ENCODE results near the gene GPRIN1.
"Not testable (repeated sequence)": the region's sequence is repeated elsewhere in the genome, so short reads cannot be mapped to it uniquely, and the experiment has no call there.

The GPRIN1 gene

DNA sequence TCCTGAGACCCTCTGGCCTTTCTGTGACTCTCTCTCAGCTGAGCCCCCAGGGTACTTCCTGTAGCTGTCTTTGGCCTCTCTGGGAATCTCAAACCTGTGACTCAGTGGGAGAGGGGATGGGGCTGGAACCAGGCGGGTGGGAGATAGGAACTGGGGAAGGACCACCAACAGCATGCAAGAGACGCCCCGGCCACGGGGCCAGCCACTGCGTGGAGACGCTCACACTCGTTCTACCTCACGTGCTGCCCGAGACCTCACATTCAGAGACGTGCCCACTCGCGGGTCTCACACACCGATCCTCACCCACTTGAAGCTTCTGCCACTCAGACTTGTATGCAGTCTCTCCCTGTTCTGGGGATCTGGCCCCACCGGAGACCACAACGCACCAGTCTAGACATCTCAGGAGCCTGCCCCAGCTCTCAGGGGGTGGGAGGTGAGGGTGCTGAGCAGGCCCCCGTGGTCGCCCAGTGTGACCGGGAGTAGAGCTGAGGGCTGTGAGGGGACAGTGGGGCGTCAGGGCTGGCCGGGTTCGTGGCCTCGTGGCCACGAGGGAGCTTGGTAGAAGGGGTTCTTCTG lies 13.8 kb downstream of the GPRIN1 start:
- DNase-seq = no peak

DNA sequence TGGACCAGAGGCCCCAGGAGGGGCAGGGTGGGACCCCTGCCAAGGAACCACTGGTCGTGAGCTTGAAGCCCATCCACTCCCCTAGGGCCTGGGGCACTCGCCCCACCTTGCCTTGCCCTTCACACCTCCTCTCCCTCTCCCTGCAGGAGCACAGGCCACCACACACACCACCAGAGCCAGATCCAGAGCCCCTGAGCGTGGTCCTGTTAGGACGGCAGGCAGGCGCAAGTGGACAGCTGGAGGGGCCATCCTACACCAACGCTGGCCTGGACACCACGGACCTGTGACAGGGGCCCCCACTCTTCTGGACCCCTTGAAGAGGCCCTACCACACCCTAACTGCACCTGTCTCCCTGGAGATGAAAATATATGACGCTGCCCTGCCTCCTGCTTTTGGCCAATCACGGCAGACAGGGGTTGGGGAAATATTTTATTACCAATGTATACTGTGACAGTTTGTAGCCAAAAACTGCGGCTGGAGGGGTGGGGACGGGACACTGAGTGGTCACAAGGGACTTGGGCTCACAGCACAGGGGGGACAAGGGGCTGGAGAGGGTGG lies 14.5 kb downstream of the GPRIN1 start:
- no peak for DNase-seq

DNA sequence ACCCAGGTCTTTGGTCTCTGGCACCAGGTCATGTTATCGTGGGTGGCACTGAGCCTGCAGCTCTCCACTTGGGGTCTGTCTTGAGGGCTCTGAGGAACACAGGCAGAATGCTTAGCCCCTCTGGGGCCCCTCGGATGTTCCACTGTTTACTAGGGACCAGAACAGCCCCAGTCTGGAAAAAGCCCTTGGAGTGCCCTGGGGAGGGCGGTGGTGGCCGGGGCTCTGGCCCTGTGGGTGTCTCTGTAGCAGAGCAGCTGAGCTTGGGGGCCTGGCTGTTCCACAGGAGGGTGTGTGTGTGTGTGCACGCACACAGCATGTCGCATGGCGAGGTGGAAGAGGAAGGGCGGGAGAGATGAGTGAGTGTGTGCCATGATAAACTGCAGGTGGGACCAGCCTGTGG lies 15.4 kb downstream of the GPRIN1 start:
- no peak for DNase-seq

DNA sequence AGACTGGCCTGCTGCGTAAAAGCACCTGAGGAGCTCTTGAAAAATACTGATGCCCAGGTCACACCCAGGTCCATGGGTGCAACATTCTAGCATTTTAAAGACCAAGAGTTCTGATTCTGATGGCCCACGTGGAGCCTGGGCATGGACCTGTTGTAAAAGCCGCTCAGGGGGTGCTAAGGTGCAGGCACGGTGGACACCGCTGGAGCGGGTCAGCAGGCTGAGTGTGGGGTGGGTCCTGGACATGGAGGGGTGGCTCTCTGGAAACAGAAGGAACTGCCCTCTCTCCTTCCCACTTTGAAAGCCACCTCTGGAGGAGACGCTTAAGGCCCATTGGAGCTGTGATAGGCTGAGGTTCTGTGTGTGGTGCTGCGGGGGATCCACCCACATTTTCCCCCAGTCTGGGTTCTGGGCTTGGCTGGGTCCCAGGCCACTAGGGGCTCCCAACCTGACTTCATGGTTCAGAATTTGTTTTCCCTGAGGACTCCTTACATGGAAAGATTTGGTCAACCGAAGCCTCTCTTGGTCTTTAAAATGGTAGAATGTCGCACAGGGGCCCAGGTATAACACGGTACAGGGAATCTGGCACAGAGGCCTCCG lies 16.6 kb downstream of the GPRIN1 start:
- no peak for DNase-seq

DNA sequence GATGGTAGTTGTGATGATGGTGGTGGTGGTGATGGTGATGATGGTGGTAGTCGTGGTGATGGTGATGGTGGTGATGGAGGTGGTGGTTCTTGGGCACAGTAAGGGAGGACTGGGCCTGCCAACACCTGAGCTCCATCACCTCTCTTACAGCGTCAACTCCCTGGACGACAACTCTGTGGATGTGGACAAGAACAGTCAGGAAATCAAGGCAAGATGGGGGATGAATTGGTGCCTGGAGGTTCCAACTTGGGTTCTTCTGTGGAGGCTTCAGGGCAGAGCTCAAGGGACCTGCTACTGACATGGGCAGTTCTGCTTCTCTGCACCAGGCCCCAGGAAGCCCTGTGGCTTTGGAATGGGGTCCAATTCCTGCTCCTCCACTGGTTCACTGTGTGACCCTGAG lies 17.4 kb downstream of the GPRIN1 start:
- DNase-seq = no peak

DNA sequence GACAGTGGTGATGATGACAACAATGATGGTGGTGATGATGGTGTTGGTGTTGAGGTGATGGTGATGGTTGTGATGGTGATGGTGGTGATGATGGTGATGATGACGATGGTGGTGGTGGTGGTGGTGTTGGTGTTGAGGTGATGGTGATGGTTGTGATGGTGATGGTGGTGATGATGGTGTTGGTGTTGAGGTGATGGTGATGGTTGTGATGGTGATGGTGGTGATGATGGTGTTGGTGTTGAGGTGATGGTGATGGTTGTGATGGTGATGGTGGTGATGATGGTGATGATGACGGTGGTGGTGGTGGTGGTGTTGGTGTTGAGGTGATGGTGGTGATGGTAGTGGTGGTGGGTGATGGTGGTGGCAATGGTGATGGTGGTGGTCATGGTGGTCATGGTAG lies 18.3 kb downstream of the GPRIN1 start:
- not testable (repeated sequence) for DNase-seq

DNA sequence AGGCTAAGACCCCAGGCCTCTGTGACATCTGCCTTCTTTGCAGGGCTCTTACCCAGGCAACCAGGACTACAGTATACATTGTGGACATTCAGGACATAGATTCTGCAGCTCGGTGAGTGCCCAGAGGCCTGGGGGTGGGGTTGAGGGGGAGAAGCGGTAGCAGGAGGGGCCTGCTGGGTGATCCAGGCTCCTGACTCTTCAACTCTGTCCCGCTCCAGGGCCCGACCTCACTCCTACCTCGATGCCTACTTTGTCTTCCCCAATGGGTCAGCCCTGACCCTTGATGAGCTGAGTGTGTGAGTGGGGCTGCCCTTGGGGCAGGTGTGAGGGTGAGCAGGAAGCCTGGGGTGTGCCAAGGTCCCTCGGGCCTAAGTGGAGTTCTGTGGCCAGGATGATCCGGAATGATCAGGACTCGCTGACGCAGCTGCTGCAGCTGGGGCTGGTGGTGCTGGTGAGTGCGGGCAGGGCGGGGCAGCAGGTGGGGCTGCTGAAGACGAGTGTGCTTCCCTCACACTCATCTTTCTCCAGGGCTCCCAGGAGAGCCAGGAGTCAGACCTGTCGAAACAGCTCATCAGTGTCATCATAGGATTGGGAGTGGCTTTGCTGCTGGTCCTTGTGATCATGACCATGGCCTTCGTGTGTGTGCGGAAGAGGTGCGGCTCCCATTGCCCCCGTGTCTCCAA lies 19.8 kb downstream of the GPRIN1 start:
- DNase-seq = no peak

DNA sequence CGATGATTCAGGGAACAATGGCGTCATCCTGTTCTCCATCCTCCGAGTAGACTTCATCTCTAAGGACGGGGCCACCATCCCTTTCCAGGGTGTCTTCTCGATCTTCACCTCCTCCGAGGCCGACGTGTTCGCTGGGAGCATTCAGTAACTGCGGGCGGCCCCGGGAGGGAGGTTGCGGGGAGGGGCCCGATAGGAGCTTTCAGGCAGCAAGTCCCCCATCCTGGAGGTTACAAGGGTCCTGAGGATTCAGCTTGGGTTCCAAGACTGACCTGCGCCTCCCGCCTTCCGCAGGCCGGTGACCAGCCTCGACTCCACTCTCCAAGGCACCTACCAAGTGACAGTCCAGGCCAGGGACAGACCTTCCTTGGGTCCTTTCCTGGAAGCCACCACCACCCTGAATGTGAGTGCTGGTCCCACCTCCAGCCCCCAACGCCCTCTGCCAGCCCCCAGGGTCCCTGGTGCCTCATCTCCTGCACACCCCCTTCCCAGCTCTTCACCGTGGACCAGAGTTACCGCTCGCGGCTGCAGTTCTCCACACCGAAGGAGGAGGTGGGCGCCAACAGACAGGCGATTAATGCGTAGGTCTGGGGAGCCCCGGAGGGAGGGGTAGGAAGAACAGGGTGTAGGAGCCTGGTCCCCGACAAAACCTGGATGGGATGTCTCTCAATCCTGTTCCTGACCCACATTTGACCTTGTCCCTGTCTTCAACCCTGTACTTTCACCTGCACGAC lies 20.8 kb downstream of the GPRIN1 start:
- no peak for DNase-seq

DNA sequence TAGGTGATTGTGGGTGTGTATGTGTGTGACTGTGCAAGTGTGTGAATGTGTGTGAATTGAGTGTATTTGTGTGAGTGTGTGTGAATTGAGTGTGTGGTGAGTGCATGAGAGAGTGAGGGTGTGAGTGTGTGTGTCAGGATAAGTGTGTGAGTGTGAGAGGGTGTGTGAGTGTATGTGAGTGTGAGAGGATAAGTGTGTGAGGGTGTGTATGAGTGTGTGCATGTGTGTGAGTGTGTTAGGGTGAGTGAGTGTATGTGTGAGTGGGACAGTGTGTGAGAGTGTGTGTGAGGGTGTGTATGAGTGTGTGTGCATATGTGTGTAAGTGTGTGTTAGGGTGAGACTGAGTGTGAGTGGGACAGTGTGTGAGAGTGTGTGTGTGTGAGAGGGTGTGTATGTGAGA lies 21.7 kb downstream of the GPRIN1 start:
- DNase-seq = no peak

DNA sequence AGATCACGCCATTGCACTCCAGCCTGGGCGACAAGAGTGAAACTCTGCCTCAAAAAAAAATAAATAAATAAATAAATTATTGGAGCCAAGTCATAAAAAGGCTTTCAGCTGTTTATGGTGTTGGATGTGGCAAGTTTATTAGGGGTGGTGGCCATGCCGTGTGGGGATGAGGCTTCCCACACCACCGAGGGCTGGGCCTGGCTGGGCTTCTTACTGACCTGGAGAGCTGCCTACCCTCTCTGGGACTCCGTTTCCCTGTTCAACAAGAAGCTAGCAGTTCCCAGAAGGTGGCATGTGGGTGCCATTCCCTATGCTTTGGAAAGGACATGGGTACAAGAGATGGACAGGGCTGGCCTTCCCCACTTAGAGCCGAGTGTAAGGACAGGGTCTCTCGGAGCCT lies 22.6 kb downstream of the GPRIN1 start:
- DNase-seq = no peak

DNA sequence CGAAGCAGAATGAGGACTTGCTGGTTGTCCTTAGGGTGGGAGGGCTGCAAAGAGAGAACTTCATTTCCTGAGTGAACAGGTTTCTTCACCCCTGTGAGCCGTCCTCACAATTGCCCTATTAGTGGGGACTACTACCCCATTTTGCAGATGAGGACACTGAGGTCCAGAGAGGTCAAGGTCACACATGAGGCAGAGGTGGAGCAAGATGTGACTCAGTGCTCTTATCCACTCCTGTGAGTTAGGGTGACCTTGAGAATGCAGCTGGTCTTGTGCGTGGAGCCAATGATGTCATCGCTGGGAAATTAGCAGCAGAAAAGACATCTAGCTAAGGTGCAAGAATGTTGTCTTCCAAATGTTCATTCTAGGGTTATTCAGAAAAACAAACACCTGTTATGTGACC lies 26.9 kb downstream of the GPRIN1 start:
- no peak for DNase-seq

DNA sequence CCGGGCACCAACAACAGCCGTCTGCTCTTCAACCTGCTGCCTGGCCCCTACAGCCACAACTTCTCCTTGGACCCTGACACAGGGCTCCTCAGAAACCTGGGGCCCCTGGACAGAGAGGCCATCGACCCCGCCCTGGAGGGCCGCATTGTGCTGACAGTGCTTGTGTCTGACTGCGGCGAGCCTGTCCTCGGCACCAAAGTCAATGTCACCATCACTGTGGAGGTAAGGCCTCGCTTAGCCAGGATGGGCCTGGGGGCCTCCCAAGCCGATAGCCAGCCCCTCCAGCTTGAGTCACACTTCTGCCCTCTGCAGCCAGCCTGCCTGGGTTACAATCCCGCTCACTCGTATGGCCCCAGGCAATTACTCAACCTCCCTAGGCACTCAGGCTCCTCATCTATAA lies 28.6 kb downstream of the GPRIN1 start:
- no peak for DNase-seq

DNA sequence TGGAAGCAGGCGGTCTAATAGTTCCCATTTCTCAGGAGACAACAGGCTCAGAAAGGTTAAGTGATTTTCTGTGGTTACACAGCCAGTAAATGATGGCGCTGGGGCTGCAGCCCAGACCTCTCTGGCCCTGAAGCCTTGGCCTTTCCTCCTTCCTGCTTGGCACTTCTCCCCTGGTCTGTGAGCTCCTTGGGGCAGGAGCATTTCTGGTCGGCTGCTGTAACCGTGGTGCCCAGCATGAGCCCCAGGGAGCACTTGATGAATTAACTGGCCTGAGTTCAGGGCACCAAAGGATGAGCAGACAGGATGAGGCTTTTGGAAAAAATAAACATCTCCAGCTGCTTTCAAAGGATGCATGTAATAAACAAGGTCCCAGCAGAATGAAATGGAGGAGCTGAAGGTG lies 30.6 kb downstream of the GPRIN1 start:
- DNase-seq = no peak

DNA sequence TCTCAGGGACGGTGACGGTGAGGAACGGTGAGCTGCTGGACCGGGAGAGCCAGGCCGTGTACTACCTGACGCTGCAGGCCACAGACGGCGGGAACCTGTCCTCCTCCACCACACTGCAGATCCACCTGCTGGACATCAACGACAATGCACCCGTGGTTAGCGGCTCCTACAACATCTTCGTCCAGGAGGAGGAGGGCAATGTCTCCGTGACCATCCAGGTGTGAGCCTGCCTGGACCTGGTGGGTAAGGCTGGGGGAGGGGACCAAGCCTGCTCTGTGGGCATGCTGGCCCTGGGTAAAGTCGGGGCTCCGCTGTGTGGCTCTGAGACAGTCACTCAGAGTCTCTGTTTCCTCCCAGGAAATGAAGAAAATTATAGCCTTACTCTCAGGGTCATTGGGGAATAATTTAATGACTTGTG lies 31.6 kb downstream of the GPRIN1 start:
- no peak for DNase-seq

DNA sequence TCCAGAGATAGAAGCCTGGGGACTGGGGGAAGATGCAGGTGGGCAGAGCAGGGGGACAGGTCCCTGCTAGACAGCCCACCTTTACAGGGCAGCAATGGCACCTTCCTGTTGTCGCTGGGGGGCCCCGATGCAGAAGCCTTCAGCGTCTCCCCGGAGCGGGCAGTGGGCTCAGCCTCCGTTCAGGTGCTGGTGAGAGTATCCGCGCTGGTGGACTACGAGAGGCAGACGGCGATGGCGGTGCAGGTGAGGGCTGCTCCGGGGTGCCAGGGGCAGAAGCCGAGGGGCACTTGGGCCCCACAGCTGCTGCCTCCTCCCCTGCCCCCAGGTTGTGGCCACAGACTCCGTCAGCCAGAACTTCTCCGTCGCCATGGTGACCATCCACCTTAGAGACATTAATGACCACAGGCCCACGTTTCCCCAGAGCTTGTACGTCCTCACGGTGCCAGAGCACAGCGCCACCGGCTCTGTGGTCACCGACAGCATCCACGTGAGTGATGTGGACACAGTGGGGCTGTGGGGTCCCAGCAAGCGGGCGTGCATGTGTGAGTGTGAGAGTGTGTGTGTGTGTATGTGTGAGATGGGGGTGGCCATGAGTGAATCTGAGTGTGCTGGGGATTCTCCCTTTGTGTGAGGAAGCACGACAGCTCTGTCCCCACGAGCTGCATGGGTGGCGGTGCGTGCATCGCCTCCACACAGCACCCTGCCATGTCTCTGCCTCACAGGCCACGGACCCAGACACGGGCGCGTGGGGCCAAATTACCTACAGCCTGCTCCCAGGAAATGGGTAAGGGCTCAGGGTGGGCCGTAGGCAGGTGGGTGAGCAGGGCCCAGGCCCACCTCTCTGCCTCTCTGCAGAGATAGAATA lies 32.4 kb downstream of the GPRIN1 start:
- no peak for DNase-seq

DNA sequence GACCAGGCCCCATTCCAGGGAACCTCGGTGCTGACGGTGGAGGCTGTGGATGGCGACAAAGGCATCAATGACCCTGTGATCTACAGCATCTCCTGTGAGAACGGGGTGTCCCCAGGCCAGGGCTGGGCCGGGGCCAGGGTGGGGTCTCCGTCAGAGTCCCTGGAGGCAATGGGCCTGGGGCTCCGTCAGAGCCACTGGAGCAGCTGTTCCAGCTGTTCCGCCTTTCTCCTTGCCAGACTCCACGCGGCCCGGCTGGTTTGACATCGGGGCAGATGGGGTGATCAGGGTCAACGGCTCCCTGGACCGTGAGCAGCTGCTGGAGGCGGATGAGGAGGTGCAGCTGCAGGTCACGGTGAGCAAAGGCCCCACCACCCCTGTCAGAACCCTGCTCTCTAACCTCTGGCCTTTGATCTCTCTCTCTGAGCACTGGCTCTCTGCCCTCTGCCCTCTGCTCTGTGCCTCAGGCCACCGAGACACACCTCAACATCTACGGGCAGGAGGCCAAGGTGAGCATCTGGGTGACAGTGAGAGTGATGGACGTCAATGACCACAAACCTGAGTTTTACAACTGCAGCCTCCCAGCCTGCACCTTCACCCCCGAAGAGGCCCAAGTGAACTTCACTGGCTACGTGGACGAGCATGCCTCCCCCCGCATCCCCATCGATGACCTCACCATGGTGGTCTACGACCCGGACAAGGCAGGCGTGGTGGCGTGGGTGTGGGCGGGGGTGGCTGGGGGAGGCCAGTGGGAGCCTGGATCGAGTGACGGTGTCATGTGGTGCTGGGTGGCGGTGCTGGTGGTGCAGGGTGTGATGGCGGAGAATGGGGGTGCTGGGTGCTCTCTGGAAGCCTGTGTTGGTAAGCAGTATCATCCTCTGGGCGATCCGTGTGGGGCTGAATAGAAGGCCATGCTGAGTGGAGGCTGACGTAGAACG lies 34.2 kb downstream of the GPRIN1 start:
- DNase-seq = no peak

DNA sequence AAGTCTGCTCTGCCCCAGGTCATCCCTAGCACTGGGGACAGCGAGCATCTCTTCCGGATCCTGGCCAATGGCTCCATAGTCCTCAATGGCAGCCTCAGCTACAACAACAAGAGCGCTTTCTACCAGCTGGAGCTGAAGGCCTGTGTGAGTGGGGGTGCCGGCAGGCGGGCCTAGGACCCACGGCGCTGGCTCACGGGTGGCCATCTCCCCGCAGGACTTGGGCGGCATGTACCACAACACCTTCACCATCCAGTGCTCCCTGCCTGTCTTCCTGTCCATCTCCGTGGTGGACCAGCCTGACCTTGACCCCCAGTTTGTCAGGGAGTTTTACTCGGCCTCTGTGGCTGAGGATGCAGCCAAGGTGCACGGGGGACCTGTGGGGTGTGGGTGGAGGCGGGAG lies 34.9 kb downstream of the GPRIN1 start:
- DNase-seq = no peak

DNA sequence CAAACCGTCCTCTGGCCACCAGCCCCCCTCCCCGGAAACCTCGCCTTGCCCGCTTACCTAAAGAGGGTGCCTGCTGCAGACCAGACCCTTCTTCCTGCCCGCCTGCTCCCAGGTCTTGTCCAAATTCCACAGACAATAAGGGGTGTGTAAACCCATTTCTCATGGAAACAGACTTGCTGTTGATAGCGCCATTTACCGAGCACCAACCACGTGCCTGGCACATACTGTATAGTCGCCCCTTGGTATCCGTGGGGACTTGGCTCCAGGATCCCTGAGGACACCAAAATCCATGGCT lies 35.7 kb downstream of the GPRIN1 start:
- no peak for DNase-seq

DNA sequence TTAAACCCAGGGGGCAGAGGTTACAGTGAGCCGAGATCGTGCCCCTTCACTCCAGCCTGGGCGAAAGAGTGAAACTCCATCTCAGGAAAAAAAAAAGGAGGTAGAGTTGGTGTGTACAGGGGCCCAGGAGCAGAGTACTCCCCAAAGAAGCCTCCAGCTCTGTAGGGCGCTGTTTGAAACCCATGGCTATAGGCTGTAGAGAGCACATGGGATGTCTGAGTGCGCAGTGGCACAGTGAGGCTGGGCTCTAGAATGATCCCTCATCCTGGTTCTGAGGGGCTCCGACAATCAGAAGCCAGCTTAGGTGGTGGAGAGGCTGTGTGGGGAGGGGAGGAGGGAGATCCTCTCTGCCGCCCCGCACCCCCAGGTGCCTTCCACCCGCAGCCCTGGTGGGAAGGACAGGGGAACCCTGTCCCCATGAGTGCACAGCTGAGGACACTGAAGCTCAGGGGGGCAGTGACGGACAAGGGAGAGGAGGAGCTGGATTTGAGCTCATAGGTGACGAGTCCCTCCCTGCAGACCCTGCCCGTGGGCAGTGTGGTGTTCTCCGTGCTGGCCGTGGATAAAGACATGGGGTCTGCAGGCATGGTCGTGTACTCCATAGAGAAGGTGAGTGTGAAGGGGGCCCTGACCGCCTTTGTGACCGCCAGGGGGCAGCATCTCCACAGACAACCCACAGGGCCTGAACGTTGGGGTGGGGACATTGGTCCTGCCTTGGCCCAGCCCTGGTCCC lies 36.2 kb downstream of the GPRIN1 start:
- DNase-seq = peak; percentile 43

DNA sequence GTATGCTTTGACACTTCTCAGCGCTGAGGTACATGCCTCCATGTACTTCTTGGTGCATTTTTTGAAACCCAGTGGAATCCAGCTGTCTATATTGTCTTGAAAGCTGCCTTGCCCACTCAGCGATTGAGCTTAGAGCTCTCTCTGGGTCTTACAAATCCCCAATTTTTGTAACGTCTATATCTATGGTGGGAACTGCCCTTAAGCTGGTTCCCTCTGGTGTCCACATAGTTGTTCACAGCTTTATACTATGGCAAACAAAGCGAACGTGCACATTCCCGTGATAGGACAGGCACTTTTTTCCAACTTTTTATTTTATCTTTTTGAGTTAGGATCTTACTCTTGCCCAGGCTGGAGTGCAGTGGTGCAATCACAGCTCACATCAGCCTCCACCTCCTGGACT lies 39.9 kb downstream of the GPRIN1 start:
- no peak for DNase-seq

DNA sequence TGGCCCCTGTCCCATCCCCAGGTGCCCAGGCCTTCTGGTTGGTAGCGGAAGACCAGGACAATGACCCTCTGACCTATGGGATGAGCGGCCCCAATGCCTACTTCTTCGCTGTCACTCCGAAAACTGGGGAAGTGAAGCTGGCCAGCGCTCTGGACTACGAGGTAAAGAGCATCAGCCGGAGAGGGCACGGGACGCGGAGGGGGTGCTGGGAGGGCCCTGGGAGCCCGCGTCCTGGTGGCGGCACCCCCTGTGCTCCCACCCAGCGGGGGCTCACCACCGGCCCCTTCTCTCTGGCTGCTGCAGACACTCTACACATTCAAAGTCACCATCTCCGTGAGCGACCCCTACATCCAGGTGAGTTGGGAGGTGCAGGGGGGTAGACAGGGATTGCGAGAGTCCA lies 41.3 kb downstream of the GPRIN1 start:
- DNase-seq = no peak
